ENCODE results near the gene TPPP. TPM values are rescaled to one million over a fixed set of nuclear protein-coding genes. Genes with fewer than 3 reads are reported as not detected.

Gene TPPP
- total and polyA plus RNA-seq, 2 experiments from 2014 or later = 0.48 to 1.4 TPM

DNA sequence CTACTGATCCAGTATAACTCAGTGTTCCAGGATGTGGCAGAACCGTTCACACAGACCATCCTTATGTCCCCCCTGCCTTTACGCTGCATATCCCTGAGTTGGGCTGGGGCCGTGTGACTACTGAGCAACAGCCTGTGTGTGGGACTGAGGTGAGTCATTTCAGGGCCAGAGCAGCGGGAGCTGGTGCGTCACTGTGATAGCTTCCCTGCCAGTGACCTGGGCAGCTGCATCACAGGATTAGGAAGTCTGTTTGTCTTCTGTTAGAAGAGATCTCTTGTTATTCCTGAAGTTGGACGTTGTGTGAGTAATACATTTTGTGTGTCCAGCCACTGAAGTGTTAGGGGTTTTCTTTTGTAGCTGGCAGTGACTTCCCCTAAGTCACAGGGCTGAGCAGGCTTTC lies 35.6 kb downstream of the TPPP start:
- Histone ChIP-seq H3K79me2 (replicated peaks; ENCODE audit: insufficient read depth) (0 out of 2 replicates have a peak, but pooled peaks cover 5% of the 10 kb centered on the region), H2AFZ (no peak overlapping the region), H3K4me1 (ENCODE audit: insufficient read depth) (no peaks in the 10 kb centered on the region), H4K20me1 (replicated peaks; ENCODE audit: insufficient read depth) (no peaks in the 10 kb centered on the region; the same call in none of the 2 replicates), H3K9me2 (ENCODE audit: insufficient read depth) (no peaks in the 10 kb centered on the region), H3K4me3 (no peak overlapping the region), H3K27me3 (ENCODE audit: insufficient read depth) (no peaks in the 10 kb centered on the region), H3K36me3 (ENCODE audit: insufficient read depth) (peaks cover 17% of the 10 kb centered on the region), H3K4me2 (no peak overlapping the region), H3F3A (replicated peaks; ENCODE audit: low read depth) (no peaks in the 10 kb centered on the region), H3K27ac (ENCODE audit: low read depth) (no peak overlapping the region)
- TF ChIP-seq ZNF114 (CRISPR knock-in tag; IDR thresholded peaks at IDR 0.05) (no peak), CTCF (conservative IDR thresholded peaks at IDR 0.05; ENCODE audit: low read depth in 2 of 2) (no peak), EZH2 (IDR thresholded peaks at IDR 0.05; ENCODE audit: low read depth, unreplicated experiment) (no peak), EZH2phosphoT487 (IDR thresholded peaks at IDR 0.05; ENCODE audit: unreplicated experiment) (no peak), STAT1 (IDR thresholded peaks at IDR 0.05; ENCODE audit: unreplicated experiment) (no peak), JUNB (IDR thresholded peaks at IDR 0.05; ENCODE audit: unreplicated experiment) (no peak), CREB1 (CRISPR knock-in tag; IDR thresholded peaks at IDR 0.05; ENCODE audit: low read depth) (no peak), NANOG (IDR thresholded peaks at IDR 0.05; ENCODE audit: borderline replicate concordance) (no peak), ZNF331 (CRISPR knock-in tag; IDR thresholded peaks at IDR 0.05; ENCODE audit: low read depth) (no peak), POLR2AphosphoS5 (IDR thresholded peaks at IDR 0.05; ENCODE audit: low read depth) (no peak), ZNF462 (CRISPR knock-in tag; IDR thresholded peaks at IDR 0.05) (no peak)
- TF ChIP-seq, protein P1, sequence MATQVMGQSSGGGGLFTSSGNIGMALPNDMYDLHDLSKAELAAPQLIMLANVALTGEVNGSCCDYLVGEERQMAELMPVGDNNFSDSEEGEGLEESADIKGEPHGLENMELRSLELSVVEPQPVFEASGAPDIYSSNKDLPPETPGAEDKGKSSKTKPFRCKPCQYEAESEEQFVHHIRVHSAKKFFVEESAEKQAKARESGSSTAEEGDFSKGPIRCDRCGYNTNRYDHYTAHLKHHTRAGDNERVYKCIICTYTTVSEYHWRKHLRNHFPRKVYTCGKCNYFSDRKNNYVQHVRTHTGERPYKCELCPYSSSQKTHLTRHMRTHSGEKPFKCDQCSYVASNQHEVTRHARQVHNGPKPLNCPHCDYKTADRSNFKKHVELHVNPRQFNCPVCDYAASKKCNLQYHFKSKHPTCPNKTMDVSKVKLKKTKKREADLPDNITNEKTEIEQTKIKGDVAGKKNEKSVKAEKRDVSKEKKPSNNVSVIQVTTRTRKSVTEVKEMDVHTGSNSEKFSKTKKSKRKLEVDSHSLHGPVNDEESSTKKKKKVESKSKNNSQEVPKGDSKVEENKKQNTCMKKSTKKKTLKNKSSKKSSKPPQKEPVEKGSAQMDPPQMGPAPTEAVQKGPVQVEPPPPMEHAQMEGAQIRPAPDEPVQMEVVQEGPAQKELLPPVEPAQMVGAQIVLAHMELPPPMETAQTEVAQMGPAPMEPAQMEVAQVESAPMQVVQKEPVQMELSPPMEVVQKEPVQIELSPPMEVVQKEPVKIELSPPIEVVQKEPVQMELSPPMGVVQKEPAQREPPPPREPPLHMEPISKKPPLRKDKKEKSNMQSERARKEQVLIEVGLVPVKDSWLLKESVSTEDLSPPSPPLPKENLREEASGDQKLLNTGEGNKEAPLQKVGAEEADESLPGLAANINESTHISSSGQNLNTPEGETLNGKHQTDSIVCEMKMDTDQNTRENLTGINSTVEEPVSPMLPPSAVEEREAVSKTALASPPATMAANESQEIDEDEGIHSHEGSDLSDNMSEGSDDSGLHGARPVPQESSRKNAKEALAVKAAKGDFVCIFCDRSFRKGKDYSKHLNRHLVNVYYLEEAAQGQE (IDR thresholded peaks at IDR 0.05; ENCODE audit: unreplicated experiment) = no peak
- TF ChIP-seq, protein P2, sequence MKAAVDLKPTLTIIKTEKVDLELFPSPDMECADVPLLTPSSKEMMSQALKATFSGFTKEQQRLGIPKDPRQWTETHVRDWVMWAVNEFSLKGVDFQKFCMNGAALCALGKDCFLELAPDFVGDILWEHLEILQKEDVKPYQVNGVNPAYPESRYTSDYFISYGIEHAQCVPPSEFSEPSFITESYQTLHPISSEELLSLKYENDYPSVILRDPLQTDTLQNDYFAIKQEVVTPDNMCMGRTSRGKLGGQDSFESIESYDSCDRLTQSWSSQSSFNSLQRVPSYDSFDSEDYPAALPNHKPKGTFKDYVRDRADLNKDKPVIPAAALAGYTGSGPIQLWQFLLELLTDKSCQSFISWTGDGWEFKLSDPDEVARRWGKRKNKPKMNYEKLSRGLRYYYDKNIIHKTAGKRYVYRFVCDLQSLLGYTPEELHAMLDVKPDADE (IDR thresholded peaks at IDR 0.05) = no peak
- Mint-ChIP-seq H3K4me1 (no peaks in the 10 kb centered on the region), H3K9me3 (no peaks in the 10 kb centered on the region; the same call in 2 of the 3 replicates), H3K27ac (no peak overlapping the region), H3K4me3 (no peak overlapping the region), H3K27me3 (ENCODE audit: insufficient read depth, low read depth, poor library complexity) (peaks cover 2% of the 10 kb centered on the region), H3K36me3 (ENCODE audit: low read depth) (peaks cover 55% of the 10 kb centered on the region)
- DNase-seq (ENCODE audit: low spot score) (no peak), ATAC-seq (no peak)

Data from GM23338 (cell line).